Cardiac fibroblast (primary cell): ENCODE measurements around the gene NCKAP5.

ENCODE experiments used
- DNase-seq, 2 donors: peaks; one replicate each; pipeline versions ENCODE4 v3.0.0 to v3.0.0-alpha.2; 2010; ENCODE audit warnings: low read depth in 2 of 2
- H3K4me3 ChIP-seq, 2 donors: replicated peaks in 1 of 2; 1 replicate in 1 of 2; 2 replicates in 1 of 2; pipeline ENCODE4 v1.5.1; 2011; ENCODE audit warnings: low read depth in 2 of 2, low read length in 2 of 2, mild to moderate bottlenecking in 2 of 2, moderate library complexity in 1 of 2
- TF ChIP-seq, protein P1 (sequence below): IDR thresholded peaks from one replicate; pipeline ENCODE4 v1.5.1; 2011; ENCODE audit warnings: low read depth, mild to moderate bottlenecking, low read length, inconsistent platforms

Gene NCKAP5

GRCh38 chr2:133152801-133153200 is 415.5 kb downstream of the NCKAP5 start:
- TF ChIP-seq, protein P1, sequence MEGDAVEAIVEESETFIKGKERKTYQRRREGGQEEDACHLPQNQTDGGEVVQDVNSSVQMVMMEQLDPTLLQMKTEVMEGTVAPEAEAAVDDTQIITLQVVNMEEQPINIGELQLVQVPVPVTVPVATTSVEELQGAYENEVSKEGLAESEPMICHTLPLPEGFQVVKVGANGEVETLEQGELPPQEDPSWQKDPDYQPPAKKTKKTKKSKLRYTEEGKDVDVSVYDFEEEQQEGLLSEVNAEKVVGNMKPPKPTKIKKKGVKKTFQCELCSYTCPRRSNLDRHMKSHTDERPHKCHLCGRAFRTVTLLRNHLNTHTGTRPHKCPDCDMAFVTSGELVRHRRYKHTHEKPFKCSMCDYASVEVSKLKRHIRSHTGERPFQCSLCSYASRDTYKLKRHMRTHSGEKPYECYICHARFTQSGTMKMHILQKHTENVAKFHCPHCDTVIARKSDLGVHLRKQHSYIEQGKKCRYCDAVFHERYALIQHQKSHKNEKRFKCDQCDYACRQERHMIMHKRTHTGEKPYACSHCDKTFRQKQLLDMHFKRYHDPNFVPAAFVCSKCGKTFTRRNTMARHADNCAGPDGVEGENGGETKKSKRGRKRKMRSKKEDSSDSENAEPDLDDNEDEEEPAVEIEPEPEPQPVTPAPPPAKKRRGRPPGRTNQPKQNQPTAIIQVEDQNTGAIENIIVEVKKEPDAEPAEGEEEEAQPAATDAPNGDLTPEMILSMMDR: no peak
- no peak for DNase-seq
- H3K4me3 ChIP-seq: no peak overlapping the region

GRCh38 chr2:133148187-133148586 is 420.1 kb downstream of the NCKAP5 start:
- DNase-seq: no peak
- no peak overlapping the region for H3K4me3 ChIP-seq
- TF ChIP-seq, protein P1: no peak

GRCh38 chr2:133146893-133147292 is 421.4 kb downstream of the NCKAP5 start:
- TF ChIP-seq, protein P1: peak; percentile 3
- DNase-seq: peak in 1 of 2 donors; percentile 13
- H3K4me3 ChIP-seq: no peak overlapping the region

GRCh38 chr2:133143645-133144044 is 424.6 kb downstream of the NCKAP5 start:
- TF ChIP-seq, protein P1: no peak
- DNase-seq: no peak
- H3K4me3 ChIP-seq: no peak overlapping the region

DNA sequence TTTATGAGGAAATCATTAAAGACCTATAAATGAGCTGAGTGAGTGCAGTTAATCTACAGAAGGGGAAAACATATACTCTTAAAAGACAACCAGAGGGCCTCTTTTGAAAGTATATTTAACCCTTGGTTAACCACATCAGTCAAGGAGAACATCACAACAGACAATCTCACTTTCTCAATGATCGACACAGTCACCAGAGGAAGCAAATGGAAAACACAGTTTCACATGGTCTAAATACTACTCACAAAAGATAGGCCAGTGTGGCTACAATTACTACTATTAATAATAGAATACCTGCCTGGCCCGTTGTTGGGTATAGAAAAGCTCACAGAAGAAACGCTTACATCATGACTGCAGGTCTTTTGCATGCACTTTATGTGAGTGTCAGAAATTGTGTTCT is 426.2 kb downstream of the NCKAP5 start:
- no peak for DNase-seq
- TF ChIP-seq, protein P1: no peak
- H3K4me3 ChIP-seq: no peak overlapping the region

DNA sequence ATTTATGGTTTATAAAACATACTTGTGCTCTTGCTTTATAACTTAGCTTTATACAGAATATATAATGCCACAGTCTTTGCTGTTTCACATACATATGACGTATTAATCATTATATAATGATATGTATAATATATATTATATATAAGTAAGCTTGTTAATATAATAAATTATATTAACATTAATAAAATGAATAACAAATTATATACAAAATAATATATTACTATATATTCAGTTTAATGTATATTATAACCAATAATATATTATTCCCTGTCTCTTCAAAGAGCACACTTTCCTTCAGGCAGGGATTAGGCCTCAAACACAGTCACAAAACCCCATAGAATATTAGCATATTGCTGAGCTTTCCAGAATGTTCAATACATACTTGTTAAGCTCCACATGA is 427.6 kb downstream of the NCKAP5 start:
- DNase-seq: no peak
- H3K4me3 ChIP-seq: no peak overlapping the region
- TF ChIP-seq, protein P1: no peak

GRCh38 chr2:133139847-133140533 is 428.3 kb downstream of the NCKAP5 start:
- DNase-seq: no peak
- H3K4me3 ChIP-seq: no peak overlapping the region
- TF ChIP-seq, protein P1: no peak
